ENCODE measurements around the gene PRKG1.

The PRKG1 gene

DNA sequence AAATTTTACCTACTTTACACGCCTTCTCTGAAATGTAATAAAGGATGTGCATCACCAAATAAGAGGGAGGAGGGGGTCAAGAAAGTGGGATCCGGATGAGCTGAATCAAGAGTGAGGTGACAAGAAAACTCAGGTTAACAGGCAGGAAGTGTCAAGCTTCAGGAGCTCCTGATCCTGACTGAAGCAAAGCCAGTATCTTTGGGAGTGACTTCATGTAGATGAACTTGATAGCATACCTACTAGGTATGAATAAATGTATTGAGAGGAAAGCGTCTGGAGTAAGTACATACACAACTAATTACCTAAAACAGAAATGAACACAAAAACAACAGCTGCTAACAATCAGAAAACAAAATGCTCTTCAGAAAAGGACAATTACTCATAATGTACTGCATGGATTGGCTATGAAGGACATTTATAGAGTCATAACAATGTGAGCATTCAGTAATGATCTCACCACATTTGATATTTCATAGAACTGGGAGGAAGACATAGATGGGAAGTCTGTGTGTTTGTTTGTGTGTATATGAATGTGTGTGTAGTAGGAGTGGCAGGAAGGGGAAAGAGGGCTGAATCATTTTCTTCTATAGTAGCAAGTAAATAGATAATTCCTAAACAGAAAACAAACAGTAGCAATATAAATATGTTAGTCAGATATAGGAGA, 29.4 kb downstream of the PRKG1 start:
- Histone ChIP-seq H3K36me3 (ENCODE audit: control insufficient read depth, insufficient read depth, low read length) (no peaks in the 10 kb centered on the region), H3K27me3 (ENCODE audit: control insufficient read depth, insufficient read depth, low read length) (no peaks in the 10 kb centered on the region), H3K4me3 (ENCODE audit: low read length) (no peak overlapping the region), H3K4me1 (ENCODE audit: control insufficient read depth, insufficient read depth, low read length) (peaks cover 2% of the 10 kb centered on the region), H3K9ac (ENCODE audit: low read length) (no peak overlapping the region), H3K27ac (ENCODE audit: low read depth, low read length) (no peak overlapping the region)

DNA sequence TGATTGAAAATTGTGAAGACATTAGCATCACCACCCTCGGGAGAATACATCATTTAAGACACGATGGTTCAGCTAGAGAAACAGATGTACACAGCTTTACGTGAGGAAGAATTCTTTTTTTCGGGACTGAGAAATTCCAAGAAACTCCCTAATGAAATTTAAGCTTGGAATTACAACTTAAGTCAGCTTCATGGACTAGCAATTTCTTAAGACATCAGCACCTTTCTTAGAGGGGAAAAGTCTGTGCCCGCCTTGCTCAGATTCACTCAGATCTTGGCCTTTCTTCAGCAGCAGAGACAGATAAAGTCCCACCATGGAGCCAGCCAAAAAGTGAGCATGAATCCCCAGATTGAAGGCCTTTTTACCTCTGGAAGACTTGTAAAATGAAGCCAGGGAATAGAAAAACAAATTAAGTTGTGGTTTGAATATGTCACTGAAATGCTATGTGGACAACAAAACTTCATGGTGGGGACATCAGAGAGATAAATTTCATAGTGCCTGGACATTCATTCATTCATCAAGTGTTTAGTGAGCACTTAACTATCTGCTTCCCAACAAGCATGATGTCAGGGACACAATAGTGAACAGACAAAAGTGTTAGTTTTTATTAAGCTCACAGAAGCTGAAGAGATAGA, 32.1 kb downstream of the PRKG1 start:
- Histone ChIP-seq H3K27ac (ENCODE audit: low read depth, low read length) (no peak overlapping the region), H3K9ac (ENCODE audit: low read length) (no peak overlapping the region), H3K36me3 (ENCODE audit: control insufficient read depth, insufficient read depth, low read length) (no peaks in the 10 kb centered on the region), H3K4me3 (ENCODE audit: low read length) (no peak overlapping the region), H3K4me1 (ENCODE audit: control insufficient read depth, insufficient read depth, low read length) (no peaks in the 10 kb centered on the region), H3K27me3 (ENCODE audit: control insufficient read depth, insufficient read depth, low read length) (no peaks in the 10 kb centered on the region)

- H3K4me1 ChIP-seq (ENCODE audit: control insufficient read depth, insufficient read depth, low read length), result no peaks in the 10 kb centered on the region
- H3K27me3 ChIP-seq (ENCODE audit: control insufficient read depth, insufficient read depth, low read length), result no peaks in the 10 kb centered on the region
These were observed 34.1 kb downstream of the PRKG1 start for GRCh38 chr10:51108406-51108805.

DNA sequence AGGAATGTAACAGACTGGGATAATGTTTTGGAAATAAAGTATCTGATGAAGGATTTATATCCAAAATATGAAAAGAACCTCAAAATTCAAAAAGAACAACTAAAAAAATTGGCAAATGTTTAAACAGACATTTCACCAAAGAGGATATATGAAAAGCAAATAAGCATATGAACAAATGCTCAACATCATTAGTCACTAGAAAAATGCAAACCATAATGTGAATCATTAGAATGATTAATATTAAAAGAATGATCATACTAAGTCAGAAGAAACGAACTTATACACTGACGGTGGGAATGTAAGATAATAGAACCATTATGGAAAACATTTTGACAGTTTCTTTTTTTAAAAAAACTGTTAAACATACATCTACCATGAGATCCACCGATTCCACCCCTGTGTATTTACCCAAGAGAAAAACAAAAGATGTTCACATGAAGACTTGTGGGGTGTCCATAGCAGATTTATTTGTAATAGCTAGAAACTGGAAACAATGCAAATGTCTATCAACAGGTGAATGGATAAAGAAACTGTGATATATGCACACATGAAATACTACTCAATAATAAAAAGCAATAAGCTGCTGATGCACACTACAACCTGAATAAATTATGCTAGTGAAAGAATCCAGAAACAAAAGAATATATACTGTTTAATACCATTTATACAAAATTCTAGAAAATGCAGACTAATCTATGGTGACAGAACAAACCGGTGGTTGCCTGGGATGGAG, 35.7 kb downstream of the PRKG1 start:
- H3K4me1 ChIP-seq (ENCODE audit: control insufficient read depth, insufficient read depth, low read length), result no peaks in the 10 kb centered on the region
- H3K27ac ChIP-seq (ENCODE audit: low read depth, low read length), result no peak overlapping the region
- no peak overlapping the region for H3K9ac ChIP-seq (ENCODE audit: low read length)
- no peak overlapping the region for H3K4me3 ChIP-seq (ENCODE audit: low read length)
- no peaks in the 10 kb centered on the region for H3K36me3 ChIP-seq (ENCODE audit: control insufficient read depth, insufficient read depth, low read length)
- H3K27me3 ChIP-seq (ENCODE audit: control insufficient read depth, insufficient read depth, low read length), result no peaks in the 10 kb centered on the region

More at GRCh38 chr10:51108406-51108805, 34.1 kb downstream of the PRKG1 start:
- H3K4me3 ChIP-seq (ENCODE audit: low read length), result no peak overlapping the region
- no peak overlapping the region for H3K9ac ChIP-seq (ENCODE audit: low read length)
- no peaks in the 10 kb centered on the region for H3K36me3 ChIP-seq (ENCODE audit: control insufficient read depth, insufficient read depth, low read length)
- no peak overlapping the region for H3K27ac ChIP-seq (ENCODE audit: low read depth, low read length)

GRCh38 chr10:51112013-51112412, 37.7 kb downstream of the PRKG1 start:
- H3K4me1 ChIP-seq (ENCODE audit: control insufficient read depth, insufficient read depth, low read length), result no peaks in the 10 kb centered on the region
- H3K27me3 ChIP-seq (ENCODE audit: control insufficient read depth, insufficient read depth, low read length), result no peaks in the 10 kb centered on the region
- H3K27ac ChIP-seq (ENCODE audit: low read depth, low read length), result no peak overlapping the region
- no peak overlapping the region for H3K9ac ChIP-seq (ENCODE audit: low read length)
- H3K4me3 ChIP-seq (ENCODE audit: low read length), result no peak overlapping the region
- H3K36me3 ChIP-seq (ENCODE audit: control insufficient read depth, insufficient read depth, low read length), result no peaks in the 10 kb centered on the region

- Histone ChIP-seq H3K4me1 (ENCODE audit: control insufficient read depth, insufficient read depth, low read length) (peaks cover 6% of the 10 kb centered on the region), H3K27ac (ENCODE audit: low read depth, low read length) (no peak overlapping the region), H3K27me3 (ENCODE audit: control insufficient read depth, insufficient read depth, low read length) (no peaks in the 10 kb centered on the region), H3K4me3 (ENCODE audit: low read length) (no peak overlapping the region), H3K9ac (ENCODE audit: low read length) (no peak overlapping the region), H3K36me3 (ENCODE audit: control insufficient read depth, insufficient read depth, low read length) (no peaks in the 10 kb centered on the region)
These were observed 38.7 kb downstream of the PRKG1 start for GRCh38 chr10:51113007-51113406.

DNA sequence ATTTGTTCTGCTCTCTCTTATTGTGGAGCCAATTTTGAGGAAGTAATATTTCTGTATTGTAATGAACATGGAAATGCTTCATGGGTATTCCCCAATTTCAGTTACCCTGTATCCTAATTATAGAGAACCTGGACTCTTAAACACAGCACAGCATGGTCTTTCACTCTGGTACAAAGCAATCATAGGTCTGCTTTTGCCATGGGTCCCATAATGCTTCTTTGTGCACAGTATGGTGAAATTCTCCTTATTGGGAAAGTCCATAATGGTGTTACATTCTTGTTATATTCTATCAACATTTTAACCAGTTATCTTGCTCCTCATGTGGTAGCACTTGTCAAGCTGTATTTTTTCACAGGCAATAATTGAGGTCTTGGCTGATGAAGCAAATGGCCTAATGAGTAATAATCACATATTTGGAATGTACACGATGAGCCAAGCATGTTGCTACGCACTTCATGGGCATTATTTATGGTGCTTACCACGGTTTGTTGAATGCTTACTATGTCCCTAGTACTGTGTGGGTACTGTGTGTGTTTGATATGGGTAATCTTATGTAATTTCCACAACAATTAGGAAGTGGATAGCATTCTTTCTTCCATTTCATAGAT, 42.9 kb downstream of the PRKG1 start:
- H3K4me3 ChIP-seq (ENCODE audit: low read length), result no peak overlapping the region
- H3K27ac ChIP-seq (ENCODE audit: low read depth, low read length), result peak overlapping the region; percentile 2
- no peaks in the 10 kb centered on the region for H3K27me3 ChIP-seq (ENCODE audit: control insufficient read depth, insufficient read depth, low read length)
- no peak overlapping the region for H3K9ac ChIP-seq (ENCODE audit: low read length)
- peaks cover 6% of the 10 kb centered on the region for H3K4me1 ChIP-seq (ENCODE audit: control insufficient read depth, insufficient read depth, low read length)
- no peaks in the 10 kb centered on the region for H3K36me3 ChIP-seq (ENCODE audit: control insufficient read depth, insufficient read depth, low read length)

DNA sequence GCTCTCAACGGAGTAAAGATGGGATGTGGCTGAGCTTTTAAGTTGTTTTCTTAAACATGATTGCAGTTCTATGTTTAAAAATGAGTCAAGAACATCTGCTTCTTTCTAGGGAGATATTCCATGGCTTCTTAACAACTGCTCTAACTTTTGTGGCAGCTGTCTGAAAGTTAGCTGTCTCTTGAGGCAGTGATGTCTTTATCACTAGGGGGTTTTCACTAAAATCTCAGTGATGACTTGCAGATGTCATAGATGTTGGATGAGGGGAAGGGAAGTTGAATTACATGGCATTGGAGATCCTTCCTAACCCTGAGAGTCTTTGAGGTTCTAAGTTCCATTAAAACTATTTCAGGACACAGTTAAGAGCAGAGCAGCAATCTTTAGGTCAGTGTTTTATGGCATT, 43.5 kb downstream of the PRKG1 start:
- Histone ChIP-seq H3K27ac (ENCODE audit: low read depth, low read length) (no peak overlapping the region), H3K9ac (ENCODE audit: low read length) (no peak overlapping the region), H3K27me3 (ENCODE audit: control insufficient read depth, insufficient read depth, low read length) (no peaks in the 10 kb centered on the region), H3K4me3 (ENCODE audit: low read length) (no peak overlapping the region), H3K4me1 (ENCODE audit: control insufficient read depth, insufficient read depth, low read length) (peaks cover 6% of the 10 kb centered on the region), H3K36me3 (ENCODE audit: control insufficient read depth, insufficient read depth, low read length) (no peaks in the 10 kb centered on the region)

DNA sequence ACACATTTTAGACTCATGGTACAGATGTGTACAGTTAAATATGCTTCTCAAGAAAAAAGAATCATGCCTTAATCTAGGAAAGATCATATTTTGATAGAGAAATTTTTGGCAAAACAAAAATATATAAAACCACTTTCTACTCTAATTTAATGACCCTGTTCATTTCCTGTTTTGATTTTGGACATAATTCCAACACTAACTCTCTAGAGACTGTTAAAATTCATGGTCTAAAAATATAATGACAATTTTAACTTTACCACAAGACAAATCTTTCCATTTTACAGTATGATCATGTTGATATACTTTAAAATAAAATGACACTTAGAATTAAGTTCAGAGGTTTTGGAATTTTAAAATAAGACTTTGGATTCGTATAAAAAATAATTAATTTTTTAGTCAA, 45.2 kb downstream of the PRKG1 start:
- Histone ChIP-seq H3K9ac (ENCODE audit: low read length) (no peak overlapping the region), H3K4me1 (ENCODE audit: control insufficient read depth, insufficient read depth, low read length) (peaks cover 6% of the 10 kb centered on the region), H3K4me3 (ENCODE audit: low read length) (no peak overlapping the region), H3K36me3 (ENCODE audit: control insufficient read depth, insufficient read depth, low read length) (no peaks in the 10 kb centered on the region), H3K27me3 (ENCODE audit: control insufficient read depth, insufficient read depth, low read length) (no peaks in the 10 kb centered on the region), H3K27ac (ENCODE audit: low read depth, low read length) (no peak overlapping the region)

DNA sequence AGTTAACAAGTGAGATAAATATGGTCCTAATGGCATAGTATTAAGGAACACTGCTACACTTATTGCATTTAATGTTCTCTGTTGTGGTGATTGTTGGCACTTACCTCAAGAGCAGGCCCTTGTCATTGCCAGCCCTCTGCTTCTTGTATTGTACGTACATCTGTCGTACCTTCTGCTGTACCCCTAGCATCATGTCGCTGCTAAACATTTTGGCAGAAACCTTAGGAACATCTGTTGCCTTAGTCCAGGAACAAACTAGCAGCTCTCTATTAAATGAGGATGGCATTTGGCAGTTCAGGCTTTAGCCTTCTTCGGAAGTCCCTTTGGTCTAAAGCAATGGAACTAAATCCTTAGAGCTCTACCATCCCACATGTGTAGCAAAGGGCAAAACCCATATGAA, 47.6 kb downstream of the PRKG1 start:
- H3K27me3 ChIP-seq (ENCODE audit: control insufficient read depth, insufficient read depth, low read length), result no peaks in the 10 kb centered on the region
- H3K36me3 ChIP-seq (ENCODE audit: control insufficient read depth, insufficient read depth, low read length), result no peaks in the 10 kb centered on the region
- H3K27ac ChIP-seq (ENCODE audit: low read depth, low read length), result no peak overlapping the region
- H3K4me3 ChIP-seq (ENCODE audit: low read length), result no peak overlapping the region
- no peak overlapping the region for H3K9ac ChIP-seq (ENCODE audit: low read length)
- H3K4me1 ChIP-seq (ENCODE audit: control insufficient read depth, insufficient read depth, low read length), result peaks cover 6% of the 10 kb centered on the region

DNA sequence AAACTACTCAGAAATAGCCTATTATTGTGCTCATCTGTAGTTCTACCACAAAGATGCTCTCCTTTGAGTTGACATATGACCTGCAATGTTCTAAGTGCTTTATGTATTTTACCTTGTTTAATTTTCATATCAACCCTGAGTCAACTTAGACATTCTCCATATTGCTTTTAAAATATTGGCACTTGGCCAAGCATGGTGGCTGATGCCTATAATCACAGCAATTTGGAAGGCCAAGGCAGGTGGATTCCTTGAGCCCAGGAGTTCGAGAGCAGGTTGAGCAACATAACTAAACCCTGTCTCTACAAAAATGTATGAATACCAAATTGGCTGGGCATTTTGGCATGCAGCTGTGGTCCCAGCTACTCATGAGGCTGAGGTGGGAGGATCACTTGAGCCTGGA, 50.6 kb downstream of the PRKG1 start:
- no peaks in the 10 kb centered on the region for H3K36me3 ChIP-seq (ENCODE audit: control insufficient read depth, insufficient read depth, low read length)
- no peak overlapping the region for H3K27ac ChIP-seq (ENCODE audit: low read depth, low read length)
- no peak overlapping the region for H3K9ac ChIP-seq (ENCODE audit: low read length)
- H3K27me3 ChIP-seq (ENCODE audit: control insufficient read depth, insufficient read depth, low read length), result no peaks in the 10 kb centered on the region
- H3K4me3 ChIP-seq (ENCODE audit: low read length), result no peak overlapping the region
- H3K4me1 ChIP-seq (ENCODE audit: control insufficient read depth, insufficient read depth, low read length), result no peaks in the 10 kb centered on the region

GRCh38 chr10:51125518-51125917, 51.2 kb downstream of the PRKG1 start:
- Histone ChIP-seq H3K9ac (ENCODE audit: low read length) (no peak overlapping the region), H3K27me3 (ENCODE audit: control insufficient read depth, insufficient read depth, low read length) (no peaks in the 10 kb centered on the region), H3K4me3 (ENCODE audit: low read length) (no peak overlapping the region), H3K36me3 (ENCODE audit: control insufficient read depth, insufficient read depth, low read length) (no peaks in the 10 kb centered on the region), H3K27ac (ENCODE audit: low read depth, low read length) (no peak overlapping the region), H3K4me1 (ENCODE audit: control insufficient read depth, insufficient read depth, low read length) (no peaks in the 10 kb centered on the region)

Measured in rectal smooth muscle tissue (tissue), 1 donor.